ENCODE data around the gene SLC25A17.
"Not testable (repeated sequence)": the region's sequence is repeated elsewhere in the genome, so short reads cannot be mapped to it uniquely, and the experiment has no call there.

Gene SLC25A17

DNA sequence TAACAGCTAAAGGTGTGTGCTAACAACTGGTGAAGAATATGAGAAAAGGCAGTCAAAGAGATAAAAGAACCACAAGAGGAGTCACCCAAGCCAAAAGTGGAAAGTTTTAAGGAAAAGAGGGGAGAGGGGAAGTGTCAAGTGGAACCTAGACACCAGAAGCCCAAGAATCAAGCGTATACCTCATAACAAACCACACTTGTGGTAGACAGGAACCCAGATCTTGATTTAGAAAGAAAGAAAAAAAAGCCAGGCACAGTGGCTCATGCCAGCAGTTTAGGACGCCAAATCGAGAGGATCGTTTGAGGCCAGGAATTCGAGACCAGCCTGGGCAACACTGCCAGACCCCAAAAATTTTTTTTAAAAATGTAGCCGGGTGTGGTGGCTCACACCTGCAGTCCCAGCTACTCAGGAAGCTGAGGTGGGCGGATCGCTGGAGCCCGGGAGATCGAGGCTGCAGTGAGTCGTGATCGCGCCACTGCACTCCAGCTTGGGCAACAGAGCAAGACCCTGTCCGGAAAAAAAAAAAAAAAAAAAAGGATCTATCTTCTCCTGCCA lies 877 bp downstream of the SLC25A17 start:
- DNase-seq (ENCODE audit: low read depth, low spot score) = no peak

DNA sequence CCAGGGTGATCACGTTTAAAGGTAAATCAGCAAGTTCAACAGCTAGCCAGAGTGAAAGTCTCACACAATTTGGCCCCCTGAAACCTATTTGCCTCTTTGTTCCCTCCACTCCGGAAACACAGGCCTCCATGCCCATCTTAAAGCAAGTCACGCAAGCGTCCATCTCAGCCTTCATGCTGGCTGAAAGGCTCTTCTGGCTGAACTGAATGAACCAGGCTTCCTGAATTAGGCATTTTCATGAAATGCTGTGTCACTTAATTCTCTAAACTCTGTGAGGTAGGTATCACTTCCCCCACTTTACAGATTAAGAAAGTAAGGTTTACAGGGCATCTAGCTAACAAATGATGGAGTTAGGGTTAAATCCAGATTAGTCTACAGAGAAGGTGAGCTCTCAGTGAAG lies 1.4 kb downstream of the SLC25A17 start:
- DNase-seq (ENCODE audit: low read depth, low spot score) = no peak

DNA sequence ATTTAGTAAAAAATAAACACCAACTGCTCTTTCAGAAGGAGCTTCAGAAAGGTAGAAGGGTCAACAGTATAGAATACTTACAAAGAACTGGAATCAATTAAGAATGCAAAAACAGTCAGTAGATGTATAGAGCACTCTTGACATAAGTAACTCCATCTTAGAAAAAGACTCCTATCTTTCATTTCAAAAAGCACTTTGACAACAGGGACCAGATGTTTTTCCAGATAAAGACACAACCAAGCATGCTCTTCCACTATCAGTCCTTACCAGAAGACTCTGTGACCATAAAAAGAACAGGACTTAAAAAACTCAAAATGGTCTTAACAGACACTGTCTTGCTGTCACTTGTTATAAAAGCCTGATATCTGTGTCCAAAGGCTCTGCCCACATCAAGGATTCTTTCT lies 5.2 kb downstream of the SLC25A17 start:
- DNase-seq (ENCODE audit: low read depth, low spot score) = no peak

DNA sequence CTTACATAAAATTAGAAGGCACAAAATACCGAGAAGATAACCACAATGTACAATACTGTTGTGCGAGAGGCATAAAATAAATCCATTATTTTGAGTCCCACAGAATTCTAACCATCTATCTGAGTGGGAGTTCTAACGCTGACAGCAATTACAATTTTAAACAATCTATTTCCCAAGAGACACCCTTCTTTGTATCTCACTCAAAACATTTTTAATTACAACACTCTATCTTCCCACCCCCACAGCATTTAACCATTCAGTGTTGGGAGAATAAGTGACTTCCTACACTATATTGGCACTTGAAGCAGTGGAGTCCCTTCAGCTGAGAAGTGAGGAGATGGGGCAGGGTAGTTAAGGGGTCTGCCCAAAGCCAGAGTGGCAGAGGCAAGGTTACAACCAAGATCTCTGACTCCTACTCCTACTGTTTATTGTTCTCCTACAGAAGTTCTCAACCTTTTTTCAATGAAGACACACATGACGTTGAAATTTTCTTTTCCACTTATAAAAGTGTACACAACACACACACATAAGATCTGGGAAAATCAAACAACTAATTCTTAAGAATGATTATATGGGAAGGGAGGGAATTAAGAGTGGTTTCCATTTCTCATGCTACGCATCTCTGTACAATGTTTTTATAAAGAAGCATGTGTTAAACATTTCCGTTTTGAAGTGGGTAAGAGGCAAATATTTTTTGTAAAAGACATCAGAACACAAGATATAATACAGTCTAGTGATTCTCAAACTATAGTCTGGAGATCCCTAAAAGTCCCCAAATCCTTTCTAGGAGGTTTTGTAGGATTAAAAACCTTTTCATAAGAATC lies 10.9 kb downstream of the SLC25A17 start:
- no peak for DNase-seq (ENCODE audit: low read depth, low spot score)

DNA sequence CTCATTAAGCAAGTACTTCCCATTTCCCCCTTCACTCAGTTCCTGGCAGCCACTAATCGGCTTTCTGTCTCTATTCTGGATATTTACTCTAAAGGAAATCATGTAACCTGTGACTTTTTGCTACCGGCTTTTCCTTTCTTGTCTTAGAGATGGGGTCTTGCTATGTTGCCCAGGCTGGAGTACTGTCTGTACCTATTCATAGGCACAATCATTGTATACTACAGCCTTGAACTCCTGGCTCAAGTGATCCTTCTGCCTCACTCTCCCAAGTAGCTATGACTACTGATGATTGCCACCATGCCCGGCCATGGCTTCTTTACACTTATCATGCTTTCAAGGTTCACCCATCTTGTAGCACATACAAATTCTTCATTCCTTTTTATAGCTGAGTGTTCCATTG lies 12.4 kb downstream of the SLC25A17 start:
- no peak for DNase-seq (ENCODE audit: low read depth, low spot score)

DNA sequence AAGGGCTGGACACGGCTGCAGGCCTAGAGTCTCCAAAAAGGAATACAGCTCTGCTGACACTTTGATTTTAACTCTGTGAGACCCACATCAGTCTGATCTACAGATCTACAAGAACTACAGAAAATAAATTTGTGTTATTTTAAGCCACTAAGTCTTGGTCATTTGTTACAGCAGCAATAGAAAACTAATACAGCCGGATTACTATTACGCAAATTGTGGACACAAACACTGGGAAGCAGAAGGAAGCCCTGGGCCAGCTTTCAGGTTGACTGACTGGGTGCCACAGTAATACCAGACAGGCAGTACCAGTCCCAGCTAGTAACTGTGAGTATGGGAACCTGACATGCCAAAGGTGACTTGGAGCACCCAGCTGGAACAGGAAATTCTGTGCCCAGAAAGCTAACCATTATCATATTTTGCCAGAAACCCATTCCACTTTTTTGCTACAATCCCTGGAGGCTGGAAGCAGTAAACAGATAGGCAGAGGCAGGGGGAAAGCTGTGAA lies 13.4 kb downstream of the SLC25A17 start:
- no peak for DNase-seq (ENCODE audit: low read depth, low spot score)

DNA sequence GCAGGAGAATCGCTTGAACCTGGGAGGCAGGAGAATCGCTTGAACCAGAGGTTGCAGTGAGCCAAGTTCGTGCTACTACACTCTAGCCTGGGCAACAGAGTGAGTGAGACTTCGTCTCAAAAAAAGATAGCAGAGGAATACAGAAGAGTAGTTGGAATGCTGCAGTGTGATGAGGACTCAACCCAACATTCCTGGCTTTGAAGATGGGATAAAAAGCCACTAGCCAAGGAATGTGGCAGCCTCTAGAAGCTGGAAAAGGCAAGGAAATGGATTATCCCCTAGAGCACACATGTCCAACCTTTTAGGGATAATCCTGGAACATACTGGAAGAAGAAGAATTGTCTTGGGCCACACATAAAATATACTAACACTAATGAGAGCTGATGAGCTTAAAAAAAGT lies 13.9 kb downstream of the SLC25A17 start:
- no peak for DNase-seq (ENCODE audit: low read depth, low spot score)

DNA sequence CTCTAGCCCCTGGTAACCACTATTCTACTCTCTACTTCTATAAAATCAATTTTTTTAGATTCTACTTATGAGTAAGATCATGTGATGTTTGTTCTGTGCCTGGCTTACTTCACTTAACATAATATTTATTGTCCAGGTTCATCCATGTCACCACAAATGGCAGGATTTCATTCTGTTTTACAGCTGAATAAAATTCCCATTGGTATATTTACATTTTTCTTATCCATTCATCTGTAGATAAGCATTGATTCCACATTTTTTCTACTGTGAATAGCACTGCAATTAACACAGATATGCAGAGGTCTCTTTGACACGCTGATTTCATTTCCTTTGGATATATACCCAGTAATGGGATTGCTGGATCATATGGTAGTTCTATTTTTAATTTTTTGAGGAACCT lies 15.8 kb downstream of the SLC25A17 start:
- DNase-seq (ENCODE audit: low read depth, low spot score) = no peak

DNA sequence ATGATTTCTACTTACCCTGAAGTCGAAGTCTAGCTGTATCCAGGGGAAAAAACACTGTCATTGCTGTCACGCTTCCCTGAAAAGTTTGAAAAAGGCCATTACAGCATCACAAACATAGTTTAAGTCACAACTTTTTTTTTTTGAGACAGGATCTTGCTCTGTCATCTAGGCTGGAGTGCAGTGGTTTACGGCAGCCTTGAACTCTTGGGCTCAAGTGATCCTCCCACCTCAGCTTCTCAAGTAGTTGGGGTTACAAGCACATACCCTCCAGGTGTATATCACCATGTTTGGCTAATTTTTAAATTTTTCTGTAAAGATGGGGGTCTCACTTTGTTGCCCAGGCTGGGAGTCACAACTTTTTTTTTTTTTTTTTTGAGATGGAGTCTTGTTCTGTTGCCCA lies 20.1 kb downstream of the SLC25A17 start:
- no peak for DNase-seq (ENCODE audit: low read depth, low spot score)

DNA sequence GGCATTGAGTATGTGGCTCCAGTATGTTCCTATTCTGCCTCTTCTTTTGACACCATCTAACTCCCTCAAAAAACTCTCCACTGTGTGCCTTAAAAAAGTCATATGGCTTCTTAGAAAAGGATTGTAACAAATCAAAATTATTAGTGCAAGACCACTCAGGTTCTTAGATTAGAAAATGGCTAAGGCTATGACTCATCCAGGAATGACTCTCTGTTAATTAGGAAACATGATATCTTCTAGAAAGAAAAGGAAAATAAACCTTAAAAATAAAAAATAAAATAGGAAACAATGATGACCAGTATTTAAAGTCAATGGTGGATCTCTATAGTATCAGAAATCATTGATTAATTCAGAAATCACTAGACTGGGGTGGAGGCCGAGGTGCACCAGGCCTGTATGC lies 21.7 kb downstream of the SLC25A17 start:
- no peak for DNase-seq (ENCODE audit: low read depth, low spot score)

DNA sequence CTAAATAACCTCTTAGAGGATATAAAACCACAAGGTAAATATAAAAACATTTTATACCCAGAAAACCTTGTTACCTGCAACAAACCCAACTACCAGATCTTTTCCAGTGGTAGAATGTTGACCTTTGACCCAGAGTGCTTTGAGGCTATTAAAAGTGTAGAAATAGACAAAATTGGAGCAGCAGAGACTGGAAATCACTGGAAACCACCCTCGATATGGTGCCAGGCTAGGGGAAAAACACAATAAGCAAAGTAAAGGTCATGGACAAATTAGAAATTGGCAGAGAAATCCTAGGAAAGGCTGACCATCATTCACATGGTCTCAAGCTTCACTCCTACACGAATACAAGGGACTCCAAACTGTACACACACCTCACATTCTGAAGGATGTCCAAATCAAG lies 26.7 kb downstream of the SLC25A17 start:
- no peak for DNase-seq (ENCODE audit: low read depth, low spot score)

DNA sequence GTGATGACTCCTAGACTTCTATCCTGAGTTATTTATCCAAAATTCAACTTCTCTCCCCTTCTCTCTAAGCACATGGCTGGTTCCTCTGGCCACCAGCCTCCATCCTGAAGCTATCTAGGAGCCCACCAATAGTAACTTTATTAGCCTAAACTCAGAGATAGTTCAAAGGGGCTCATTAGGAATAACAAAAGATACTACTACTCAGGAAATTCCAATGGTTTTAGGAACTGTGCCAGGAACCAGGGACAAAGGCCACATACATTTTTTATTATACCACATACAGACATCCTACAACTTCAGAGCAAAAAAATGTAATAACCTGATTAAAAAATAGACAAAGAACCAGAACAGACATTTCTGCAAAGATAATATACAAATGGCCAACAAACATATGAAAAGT lies 27.9 kb downstream of the SLC25A17 start:
- DNase-seq (ENCODE audit: low read depth, low spot score) = no peak

DNA sequence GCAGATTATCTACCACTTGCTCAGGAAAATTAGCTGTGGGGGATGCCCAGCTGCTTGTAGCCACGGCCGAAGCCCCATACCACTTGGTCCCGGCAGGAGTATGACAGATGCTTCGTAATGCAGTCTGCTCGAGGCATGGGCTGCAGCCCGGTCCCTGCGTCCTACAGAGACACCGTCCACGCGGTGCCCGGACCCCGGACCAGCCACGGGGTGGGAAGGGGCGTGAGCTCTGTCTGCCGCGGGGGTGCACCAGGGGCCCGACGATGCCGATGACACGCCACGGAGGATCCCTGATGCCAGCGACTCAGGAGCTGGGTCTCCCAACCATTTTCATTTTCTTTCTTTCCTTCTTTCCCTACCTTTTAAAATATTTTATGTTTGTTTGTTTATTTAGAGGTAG lies 30.0 kb downstream of the SLC25A17 start:
- DNase-seq (ENCODE audit: low read depth, low spot score) = no peak

DNA sequence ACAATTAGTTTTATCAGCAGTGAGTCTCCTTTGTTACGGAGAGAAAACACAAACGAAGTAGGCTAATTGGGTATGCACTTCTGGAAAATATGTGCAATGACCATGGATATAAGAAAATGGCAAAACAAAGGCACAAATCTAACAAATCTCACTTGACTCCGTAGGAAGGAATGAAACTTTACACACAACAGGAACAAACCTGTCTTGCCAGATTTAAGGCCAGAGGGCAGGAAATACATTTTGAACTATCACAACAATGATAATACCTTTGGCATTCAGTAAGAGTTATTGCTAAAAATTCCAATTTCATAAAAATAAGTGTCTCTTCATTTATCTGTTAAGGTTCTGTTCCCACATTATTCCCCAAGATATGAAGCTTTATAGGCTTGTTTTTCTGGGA lies 36.6 kb downstream of the SLC25A17 start:
- no peak for DNase-seq (ENCODE audit: low read depth, low spot score)

DNA sequence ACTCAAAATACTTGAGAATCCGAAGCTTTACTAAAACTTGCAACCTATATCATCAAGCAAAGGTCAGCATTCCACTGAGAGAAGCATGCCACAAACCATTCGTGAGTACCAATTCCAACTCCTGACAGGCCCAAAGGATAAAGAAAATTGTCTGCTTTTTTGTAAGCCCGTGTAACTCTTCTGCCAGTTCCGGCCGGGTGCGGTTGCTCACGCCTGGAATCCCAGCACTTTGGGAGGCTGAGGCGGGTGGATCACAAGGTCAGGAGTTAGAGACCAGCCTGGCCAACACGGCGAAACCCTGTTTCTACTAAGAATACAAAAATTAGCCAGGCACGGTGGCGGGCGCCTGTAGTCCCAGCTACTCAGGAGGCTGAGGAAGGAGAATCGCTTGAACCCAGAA lies 37.4 kb downstream of the SLC25A17 start:
- DNase-seq (ENCODE audit: low read depth, low spot score) = not testable (repeated sequence)

DNA sequence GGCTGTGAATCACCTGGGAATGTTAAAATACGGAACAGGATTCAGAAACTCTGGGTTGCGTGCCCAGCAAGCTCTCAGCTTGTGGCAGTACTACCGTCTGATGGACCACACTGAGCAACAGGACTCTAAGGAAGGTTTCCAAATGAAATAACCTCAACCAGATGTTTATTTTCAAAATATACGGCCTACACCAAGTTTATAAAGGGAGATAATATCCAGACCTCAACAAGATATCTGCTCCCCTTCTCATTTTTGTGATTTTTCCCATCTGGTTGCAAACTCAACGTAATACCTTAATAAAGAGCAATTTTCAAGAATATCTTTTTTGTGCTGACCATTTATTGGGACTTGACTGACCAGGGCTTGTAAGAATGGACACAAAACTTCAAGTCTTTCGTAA lies 49.4 kb downstream of the SLC25A17 start:
- DNase-seq (ENCODE audit: low read depth, low spot score) = no peak

DNA sequence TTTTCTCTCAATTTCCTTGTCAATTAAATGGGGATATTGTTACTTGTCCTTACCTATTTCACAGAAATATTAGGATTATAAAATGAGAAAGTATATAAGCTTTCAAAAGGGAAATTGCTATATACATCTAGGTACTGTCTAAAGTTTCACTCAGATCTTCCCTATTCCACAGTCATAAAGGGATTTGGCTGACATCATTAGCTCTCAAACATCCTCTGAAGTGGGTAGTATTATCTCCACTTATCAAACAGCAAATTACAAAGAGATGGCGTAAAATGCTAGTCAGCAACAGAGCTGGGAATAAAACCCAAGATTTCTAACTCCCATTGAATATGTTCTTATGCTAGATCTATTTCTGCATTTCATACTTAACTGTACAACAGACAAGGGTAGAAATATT lies 50.9 kb downstream of the SLC25A17 start:
- DNase-seq (ENCODE audit: low read depth, low spot score) = no peak

DNA sequence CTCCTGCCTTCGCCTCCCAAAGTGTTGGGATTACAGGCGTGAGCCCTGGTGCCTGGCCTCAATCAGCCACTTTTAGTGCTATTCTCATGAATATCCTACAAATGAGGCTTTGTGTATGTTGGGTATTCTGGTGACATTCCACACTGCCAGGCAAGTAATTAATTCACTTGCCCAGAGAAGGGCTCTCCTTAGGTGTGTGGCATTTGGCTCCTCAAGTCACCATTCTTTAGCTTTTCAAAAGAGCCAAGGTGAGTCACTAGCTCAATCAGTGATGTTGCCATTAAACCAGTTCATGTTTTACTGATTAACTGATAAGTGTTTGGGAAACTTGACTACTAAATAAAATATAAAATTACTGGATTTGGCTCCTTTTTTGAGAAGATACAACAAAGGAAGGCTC lies 52.2 kb downstream of the SLC25A17 start:
- no peak for DNase-seq (ENCODE audit: low read depth, low spot score)

DNA sequence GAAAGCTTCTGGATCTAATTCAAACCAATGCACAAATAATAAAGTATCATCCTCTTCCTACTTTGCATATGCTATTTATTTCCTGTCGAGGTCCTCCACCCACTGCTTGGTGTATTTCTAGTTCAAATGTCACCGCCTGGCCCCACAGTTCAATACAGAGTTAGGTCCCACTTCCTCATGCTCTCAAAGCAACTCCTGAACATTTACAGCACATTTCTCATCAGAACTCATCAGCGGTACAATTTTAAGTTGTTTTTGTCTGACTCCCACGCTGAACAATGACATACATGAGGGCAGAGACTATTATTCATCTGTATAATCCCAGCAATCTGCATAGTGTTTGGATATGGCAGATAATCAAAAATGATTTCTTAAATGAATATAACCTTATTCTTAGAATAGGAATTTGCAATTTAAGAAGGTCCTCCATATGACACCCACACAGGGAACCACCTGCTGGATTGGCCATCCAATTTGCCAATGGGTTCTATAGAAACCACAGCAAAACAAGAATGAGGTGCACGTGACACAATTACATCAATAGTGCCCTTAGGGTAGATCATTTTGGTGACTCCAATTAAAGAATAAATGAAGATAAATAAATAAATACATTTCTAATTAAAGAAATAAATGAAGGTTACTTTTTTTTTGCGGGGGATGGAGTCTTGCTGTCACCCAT lies 54.2 kb downstream of the SLC25A17 start:
- DNase-seq (ENCODE audit: low read depth, low spot score) = no peak

DNA sequence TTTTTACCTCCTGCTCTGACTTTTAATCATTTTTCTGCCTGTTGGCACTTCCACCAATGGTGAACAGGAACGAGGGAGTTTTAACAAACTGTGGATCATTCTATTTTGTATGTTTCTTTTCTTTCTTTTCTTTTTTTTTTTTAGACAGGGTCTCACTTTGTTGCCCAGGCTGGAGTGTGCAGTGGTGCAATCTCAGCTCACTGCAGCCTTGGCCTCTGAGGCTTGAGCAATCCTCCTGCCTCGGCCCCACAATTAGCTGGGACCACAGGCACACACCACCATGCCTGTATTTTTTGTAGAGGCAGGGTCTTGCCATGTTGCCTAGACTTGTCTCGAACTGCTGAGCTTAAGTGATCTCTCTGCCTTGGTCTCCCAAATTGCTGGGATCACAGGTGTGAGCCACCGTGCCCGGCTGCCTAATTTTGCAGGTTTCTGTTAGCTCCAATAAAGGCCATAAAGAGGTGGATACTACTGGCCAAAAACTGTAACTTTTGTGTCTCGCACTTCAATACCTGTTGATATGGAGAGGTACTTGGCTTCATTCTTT lies 59.8 kb downstream of the SLC25A17 start:
- DNase-seq (ENCODE audit: low read depth, low spot score) = no peak

DNA sequence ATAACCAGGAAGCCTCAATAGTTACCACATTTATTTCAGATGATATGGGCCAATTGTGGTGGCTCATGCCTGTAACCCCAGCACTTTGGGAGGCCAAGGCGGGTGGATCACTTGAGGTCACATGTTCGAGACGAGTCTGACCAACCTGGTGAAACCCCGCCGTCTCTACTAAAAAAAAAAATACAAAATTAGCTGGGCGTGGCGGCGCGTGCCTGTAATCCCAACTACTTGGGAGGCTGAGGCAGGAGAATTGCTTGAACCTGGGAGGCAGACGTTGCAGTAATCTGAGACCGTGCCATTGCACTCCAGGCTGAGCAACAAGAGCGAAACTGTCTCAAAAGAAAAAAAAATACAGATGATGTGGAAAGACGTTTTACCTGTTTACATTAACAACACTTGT lies 60.3 kb downstream of the SLC25A17 start:
- not testable (repeated sequence) for DNase-seq (ENCODE audit: low read depth, low spot score)

DNA sequence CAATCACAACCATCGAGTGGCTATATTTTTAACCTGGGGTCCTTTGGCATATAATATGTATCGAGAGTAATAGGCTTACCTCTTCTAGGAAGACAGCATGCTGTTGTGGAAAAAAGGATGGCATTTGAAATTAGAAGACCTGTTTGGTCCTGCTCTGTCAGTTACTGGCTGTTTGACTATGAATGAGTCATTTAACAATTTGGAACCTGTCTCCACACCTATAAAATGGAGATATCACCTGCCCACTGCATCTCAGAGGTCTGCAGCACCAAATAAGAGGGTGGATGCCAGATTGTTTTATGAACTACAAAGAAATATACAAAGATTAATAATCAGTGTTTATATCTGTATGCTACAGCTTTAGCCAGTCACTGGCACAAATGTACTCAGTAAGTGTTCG lies 60.8 kb downstream of the SLC25A17 start:
- DNase-seq (ENCODE audit: low read depth, low spot score) = no peak

DNA sequence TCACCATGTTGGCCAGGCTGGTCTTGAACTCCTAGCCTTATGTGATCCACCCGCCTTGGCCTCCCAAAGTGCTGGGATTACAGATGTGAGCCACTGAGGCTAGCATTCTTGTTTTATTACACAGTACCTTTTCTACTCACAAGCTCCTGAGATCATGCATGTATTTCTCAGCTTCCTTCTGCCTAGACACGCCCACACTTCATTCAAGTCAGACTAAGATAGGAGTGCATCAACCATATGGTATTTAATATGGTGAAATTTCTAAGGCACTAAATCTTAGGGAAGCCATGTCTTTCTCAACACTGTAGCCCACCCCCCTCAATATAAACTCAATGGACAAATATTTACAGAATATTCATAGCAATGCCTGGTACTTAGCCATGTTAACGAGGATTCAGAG lies 62.1 kb downstream of the SLC25A17 start:
- no peak for DNase-seq (ENCODE audit: low read depth, low spot score)
